HG03196 (cell line): ENCODE data around the gene SLC25A20.
"Not testable (repeated sequence)": the region's sequence is repeated elsewhere in the genome, so short reads cannot be mapped to it uniquely, and the experiment has no call there.

Experiments
- ATAC-seq: cut with Tn5 transposase; IDR thresholded peaks from one replicate; pipeline ENCODE4 v1.9.1; 2021; ENCODE audit not compliant: unreplicated experiment

Gene SLC25A20, protein sequence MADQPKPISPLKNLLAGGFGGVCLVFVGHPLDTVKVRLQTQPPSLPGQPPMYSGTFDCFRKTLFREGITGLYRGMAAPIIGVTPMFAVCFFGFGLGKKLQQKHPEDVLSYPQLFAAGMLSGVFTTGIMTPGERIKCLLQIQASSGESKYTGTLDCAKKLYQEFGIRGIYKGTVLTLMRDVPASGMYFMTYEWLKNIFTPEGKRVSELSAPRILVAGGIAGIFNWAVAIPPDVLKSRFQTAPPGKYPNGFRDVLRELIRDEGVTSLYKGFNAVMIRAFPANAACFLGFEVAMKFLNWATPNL

DNA sequence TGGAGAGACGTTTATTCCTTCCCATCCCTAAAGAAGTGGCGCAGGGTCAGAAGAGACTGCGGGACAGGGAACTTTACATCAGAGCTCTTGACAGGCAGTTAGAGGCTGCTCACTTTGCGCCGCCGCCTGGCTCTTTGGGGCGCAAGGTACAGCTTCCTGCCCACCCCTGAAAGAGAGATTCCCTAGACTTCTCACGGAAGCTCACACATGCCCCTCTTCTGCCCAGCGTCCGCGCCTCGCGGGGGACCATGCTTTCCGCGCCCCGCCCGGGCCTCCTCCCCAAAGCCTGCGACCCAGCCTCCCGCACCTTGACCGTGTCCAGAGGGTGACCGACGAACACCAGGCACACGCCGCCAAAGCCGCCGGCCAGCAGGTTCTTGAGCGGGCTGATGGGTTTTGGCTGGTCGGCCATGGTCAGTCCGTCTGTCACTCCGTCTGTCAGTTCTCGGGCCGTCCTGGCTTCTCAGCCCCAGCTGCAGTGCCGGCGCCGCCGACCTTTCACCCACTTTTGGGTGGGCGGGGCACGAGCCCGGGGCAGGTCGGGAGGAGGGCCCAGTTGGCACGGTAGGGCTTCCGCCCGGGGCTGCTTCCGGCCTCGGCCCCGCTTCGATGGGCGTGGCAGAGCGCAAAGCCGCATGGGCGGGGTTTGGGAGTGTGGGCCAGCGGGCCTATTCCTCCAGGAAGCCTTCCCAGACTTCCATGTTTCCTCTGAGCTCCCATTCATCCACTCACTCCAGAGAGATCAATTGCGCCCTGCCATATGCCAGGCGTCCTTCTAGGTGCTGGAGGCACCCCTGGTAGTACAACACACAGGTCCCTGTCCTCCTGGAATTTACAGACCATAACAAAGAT is at the start of gene SLC25A20:
Gene SLC25A20 (minus strand): TSS at position 500 of the 852 bp plus-strand sequence. CDS start 88 bp downstream, at position 412.
- ATAC-seq = peak; percentile 89

DNA sequence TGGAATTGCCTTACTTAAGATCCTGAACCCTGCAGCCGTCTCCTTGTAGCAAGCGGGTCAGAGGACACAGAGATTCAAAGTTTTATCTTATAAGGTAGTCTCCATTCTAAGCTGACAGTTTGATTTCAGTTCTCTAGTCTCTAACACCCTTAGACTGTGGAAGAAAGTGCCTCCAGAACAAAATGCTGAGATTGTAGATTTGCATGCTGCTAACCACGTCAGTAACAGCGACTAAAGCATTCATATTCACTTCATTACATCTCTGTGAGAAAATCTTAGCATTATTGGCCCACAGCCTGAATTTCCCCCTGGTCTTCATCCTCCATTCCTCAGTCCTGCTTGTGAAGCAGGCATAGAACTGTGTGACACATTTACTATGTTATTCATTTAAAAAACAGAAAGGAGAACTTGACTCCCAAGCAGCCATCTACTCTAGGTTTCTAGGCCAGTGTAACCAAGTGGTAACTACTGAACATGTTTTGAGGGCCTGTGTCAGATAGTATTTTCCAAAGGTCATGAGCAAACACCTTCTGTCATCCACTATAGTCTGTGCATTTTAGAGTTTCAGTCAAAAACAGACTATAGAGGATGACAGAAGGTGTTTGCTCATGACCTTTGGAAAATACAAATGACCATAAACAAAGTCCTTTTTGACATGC is 47.3 kb upstream of the SLC25A20 start:
- no peak for ATAC-seq

DNA sequence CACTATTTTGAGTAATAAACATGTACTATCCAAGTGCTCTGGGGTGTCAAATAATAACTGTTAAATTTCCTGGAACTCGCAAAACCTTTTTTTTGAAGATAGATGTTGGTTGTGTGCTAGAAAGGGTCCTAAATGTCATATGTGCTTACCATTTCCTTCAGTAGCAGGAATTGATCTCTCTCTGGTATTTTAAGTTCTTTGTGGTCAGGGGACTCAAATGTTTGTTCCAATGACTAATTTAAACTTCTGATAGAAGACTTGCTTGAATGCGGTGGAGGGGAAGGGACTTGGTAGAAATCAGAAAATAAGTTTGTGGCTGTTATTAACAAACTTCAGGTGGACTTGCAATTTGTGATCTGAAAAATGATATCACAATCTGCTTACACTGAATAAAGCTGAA is 46.8 kb upstream of the SLC25A20 start:
- no peak for ATAC-seq

DNA sequence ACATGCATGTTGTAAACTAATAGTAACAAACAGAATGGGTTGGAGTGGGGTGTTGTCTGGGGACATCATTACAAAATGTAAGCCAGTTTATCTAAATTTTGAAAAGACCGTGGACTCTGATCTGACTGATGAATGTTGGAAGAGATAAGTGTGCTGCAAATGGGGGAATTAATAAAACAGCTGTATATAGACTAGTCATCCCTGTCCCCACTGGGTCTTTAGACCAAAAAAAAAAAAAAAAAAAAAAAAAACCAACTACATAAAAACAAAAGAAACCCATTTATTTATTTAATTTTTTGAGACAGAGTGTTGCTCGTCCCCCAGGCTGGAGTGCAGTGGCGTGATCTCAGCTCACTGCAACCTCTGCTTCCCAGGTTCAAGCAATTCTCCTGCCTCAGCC is 40.0 kb upstream of the SLC25A20 start:
- ATAC-seq = no peak

DNA sequence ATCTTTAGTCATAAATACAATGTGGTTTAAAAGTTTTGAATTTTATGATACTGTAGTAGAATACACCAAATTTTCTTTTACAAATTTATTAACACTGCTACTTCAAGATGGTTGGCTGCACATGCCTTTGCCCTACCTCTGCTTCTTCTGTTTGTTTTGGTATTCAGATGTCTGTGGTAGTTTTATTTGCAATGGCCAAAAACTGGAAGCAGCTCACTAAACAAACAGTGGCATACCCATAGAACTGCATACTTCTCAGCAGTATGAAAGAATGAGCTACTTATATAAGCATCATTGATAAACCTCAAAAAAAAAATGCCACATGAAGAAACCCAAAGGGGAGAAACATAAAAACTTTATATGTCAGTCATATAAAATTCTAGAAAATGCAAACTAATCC is 39.5 kb upstream of the SLC25A20 start:
- ATAC-seq = no peak

DNA sequence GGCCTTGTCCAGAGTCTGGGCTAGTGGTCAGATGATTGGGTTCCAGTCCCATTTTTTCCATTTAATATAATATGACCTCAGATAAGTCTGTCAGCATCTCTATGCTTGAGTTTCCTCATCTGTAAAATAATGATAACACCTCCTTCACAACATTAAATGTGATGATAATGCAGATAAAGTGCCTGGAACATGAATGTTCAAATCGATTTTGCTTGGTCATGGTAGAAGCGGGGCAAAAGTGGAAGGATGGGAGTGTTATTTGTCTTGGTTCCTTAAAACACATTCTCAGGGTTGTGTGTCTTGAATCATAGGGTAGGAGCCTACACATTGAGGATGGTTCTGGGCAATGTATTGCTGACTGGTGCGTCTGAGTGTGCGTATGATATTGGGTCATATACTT is 36.8 kb upstream of the SLC25A20 start:
- no peak for ATAC-seq

DNA sequence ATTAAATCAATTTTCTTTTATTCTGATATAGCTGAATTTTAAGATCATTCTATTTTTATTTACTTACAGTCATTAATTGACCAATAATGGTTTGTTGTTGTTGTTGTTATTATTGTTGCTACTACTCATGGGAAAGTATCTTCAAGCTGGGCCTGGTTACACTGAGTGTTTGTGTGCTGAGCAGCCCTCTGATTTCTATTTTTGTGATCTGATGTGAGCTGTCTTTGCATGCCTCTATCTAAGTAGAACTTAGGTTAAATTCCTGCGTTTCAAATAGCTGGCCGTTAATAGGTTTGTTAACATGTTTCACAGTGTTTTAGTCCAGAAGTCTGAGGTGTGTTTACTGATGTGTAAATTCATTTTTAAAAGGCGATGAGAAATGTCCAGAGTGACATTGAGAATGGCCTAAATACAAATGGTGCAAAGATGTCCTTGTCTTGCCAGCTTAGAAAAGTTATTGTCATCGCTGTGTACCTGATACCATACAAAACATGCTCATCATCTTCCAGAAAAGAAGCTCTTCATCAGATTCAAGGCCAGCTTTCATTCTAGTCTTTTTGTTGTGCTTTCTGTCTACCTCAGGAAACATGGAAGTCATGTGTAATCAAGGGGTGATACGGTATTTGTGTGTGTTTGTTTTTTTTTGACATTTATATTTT is 35.8 kb upstream of the SLC25A20 start:
- ATAC-seq = no peak

DNA sequence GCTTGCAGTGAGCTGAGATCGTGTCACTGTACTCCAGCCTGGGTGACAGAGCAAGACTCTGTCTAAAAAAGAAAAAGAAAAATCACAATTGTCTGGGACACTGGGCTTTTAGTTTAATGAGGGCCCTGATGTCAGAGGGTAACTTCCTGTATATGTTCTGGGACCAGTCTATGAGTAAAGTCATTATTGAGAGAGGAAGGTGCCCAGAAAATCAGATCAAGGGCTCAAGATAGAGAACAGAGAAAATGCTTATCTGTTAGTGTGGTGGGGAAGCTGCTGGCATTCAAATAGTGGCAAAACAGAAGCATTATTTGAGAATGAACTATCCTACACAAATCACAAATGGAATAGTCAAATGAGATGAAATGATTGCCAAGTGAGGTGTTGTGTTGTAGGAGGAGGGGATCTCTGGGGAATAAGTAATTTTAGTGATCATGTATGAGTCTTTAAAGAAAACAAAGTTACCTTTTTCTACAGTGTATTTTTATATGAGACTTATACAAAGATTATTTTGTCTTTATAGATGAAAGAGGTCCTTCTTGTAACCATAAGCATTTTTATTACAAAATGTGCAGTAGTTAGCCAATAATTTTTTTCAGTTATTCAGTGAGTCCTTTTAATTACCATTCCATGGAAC is 33.4 kb upstream of the SLC25A20 start:
- no peak for ATAC-seq

DNA sequence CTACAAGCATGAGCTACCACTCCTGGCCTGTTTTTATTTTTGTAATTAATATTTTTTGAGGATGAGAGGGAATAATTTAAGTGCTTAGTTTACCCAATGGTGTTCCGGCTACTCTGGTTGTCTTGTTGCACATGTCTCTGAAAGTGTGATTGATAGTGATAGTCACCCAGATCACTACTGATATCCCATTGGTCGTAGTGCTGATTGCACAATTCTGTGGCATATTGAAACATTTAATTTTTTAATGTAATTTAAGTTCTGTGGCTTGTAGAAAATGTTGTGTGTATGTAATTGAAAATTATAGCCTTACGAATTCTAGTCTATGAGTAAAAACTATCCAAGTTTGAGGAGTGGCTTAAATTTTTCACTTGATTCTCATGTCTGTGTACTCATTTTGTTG is 31.9 kb upstream of the SLC25A20 start:
- ATAC-seq = no peak

DNA sequence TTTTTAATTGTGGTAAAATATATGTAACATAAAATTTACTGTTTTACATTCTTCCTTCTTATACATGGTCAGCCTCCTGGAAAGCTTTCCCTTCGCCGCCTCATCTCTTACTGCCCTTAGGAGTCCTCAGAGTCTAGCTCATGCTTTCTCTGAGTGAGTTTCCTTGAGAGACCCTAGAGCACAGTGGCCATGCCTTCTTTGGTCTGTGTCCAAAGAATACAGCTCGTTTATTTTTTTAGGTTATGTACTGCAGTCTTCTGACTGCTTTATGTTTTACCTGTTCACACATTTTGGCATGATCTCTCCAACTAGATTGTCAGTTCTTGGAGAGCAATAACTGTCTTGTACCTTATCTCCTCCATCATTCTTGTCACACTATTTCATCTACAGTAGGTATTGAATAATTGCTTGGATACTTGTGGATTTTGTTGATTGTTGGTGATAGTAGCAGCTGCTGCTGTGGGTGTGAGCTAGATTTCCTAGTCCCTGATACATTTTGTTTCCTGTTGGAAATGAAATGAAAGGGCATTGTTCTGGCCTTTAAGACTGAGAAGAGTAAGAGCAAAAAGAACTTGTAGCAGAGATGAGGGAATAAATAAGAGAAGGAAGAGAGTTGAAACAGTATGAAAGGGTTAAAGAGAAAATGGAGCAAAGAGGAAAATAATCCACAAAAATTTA is 30.8 kb upstream of the SLC25A20 start:
- no peak for ATAC-seq

DNA sequence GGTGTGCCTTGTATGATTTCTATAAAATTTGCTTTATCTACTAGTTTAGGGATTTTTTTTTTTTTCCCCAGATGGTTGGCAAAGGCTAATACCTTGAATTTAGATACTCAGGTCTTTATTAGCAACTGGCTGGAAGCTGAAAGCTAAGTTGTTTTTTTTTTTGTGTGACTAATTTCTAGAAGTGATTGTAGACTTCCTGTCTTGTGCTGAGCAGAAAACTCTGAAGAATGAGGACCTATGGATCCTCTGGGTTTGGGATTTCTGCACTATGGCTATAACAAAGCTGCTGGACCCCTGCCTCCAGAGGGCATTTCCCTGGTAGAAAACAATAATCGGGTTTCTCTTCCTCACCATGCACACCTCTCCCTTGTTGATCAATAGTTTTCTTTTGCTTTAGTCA is 30.0 kb upstream of the SLC25A20 start:
- ATAC-seq = no peak

DNA sequence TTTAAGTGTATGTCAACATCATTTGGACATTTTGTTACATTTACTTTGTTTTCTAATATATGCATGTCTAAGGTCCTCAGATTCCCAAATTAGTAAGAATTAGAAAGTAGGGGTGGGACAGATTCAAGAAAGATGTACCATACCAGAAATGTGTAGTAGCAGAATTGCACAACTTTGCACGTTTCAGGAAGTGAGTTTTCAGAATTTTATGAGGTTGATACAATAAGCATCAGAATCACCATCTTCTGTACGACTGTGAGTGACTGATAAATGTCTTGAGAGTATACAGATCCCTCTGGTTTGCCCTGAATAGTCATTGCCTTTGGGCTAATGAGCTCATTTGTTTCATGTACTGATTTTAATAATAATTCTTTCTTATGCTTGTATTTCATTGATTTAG is 29.2 kb upstream of the SLC25A20 start:
- no peak for ATAC-seq

DNA sequence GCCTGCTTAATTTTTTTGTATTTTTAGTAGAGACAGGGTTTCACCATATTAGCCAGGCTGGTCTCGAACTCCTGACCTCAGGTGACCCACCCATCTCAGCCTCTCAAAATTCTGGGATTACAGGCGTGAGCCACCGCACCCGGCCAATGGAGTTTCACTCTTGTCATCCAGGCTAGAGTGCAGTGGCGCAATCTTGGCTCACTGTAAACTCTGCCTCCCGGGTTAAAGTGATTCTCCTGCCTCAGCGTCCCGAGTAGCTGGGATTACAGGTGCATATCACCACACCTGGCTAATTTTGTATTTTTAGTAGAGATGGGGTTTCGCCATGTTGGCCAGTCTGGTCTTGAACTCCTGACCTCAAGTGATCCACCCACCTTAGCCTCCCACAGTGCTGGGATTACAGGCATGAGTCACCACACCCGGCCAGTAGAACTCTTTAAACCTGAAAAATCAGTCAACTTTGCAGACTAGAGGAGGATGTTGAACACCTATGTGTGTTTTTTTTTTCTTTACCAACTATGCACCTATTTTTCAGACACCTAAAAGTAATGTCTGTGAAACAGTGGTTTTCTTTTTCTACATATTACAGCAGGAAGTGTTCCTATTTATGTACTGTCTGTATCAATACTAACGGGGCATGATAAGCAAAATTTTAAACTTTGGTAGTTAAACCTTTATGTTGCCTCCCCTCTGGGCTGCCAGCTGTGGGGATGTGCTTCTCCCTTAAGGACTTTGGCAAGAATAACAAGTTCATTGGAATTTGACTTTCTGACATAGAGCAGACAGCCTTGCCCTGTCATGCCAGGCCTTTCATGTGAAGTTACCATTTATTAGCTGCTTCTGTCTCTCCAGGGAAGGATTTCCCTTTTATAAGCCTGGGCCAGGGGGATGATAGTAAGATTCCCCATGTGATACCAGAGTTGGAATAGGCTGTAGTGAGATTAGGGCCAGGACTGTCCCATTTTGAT is 28.0 kb upstream of the SLC25A20 start:
- no peak for ATAC-seq

DNA sequence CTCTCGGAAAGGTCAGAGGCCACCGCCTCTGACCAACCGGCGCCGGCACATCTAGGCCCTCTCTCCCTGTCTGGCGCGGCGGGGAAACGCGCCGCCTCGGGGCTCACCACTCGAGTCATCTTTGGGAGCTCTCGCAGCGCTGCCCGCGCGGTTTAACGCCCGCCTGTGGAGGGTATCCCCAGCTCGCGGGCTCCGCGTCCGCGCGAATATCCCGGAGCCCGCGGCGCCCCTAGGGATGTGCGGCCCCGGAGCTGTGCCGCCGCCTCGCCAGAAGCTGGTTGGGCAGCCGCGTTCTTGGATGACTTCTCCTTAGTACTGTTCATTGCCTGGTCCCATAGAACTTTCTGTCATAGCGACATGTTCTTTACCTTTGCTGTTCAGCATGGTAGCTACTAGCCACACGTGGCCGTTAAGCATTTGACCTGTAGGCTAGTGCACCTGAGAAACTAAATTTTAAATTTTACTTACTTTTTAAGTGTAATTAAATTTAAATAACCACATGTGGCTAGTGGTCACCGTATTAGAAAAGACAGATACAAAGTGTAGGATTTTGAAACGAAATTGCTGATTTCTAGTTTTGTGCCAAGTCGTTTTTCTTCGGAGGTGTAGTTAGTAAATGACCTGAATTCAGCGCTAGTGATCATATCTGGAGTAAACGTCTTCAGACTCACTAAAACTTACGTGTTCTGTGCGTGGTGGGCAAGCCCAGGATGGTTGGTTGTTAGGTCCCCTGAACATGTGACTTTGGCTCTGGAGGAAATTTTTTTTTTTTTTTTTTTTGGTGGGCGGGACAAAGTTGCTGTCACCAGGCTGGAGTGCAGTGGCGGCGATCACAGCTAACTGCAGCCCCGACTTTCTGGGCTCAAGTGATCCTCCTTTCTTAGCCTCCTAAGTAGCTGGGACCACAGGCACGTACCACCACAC is 20.8 kb upstream of the SLC25A20 start:
- peak; percentile 23 for ATAC-seq

DNA sequence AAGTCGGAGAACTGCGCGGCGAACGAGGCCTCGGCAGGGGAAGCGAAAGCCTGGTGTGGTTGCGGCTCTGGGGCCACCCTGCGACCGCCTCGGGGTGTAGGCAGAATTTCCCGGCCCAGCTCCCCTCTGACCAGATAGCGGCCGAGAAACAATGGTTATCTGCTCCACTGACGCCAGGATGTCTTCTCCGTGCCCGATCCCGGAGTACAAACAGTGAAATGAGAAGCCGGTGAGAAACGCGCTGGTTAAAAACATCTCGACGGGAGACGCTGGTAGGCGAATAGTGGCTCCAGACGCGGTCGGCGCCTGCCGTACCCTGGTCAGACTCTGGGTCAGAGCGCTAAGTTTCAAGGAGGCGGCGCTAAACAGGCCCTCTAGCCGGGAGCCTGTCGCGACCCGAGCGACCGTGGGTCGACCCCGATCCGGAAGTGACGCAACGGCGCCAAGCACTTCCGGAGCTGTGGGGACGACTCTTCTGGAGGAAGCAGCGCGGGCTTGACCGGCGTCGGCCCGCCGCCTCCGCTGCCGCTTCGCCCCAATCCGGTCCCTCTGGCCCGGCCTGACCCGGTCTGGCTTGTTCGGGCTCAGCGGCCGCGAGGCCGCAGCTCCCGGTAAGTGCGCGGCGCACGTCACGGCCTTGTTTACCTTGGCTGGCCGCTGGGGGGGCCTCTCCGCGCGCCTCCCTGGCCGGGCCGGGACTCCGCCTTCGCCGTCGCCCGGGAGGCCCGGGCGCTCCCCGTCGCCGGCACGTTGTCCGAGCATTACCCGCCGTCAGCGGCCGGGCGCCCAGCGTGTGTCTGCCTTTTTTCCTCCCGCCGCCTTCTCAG is 19.9 kb upstream of the SLC25A20 start, which contains the start of gene ARIH2:
Gene ARIH2 (plus strand): TSS at position 455 of the 827 bp plus-strand sequence. CDS start 8,717 bp downstream, outside the sequence.
- ATAC-seq = peak; percentile 81

DNA sequence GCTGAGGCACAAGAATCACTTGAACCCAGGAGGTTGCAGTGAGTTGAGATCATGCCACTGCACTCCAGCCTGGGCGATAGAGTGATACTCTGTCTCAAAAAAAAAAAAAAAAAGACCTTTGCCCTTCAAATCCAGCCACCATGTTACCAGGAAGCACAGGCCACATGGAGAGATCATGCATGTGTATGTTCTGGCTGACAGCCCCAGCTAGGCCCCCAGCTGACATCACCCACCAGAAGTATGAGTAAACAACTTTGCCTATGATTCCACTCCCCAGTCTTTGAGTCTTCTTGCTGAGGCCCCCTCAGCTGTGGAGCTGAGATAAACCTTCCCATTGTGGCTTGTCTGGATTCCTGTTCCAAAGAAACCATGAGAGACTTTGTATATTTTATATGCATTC is 16.6 kb upstream of the SLC25A20 start:
- ATAC-seq = no peak

DNA sequence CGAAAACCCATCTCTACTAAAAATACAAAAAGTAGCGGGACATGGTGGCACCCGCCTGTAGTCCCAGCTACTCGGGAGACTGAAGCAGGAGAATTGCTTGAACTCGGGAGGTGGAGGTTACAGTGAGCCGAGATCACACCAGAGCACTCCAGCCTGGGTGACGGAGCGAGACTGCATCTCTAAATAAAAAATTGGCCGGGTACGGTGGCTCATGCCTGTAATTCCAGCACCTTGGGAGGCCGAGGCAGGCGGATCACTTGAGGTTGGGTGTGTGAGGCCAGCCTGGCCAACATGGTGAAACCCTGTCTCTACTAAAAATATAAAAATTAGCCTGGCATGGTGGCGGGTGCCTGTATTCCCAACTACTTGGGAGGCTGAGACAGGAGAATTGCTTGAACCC is 8.3 kb upstream of the SLC25A20 start:
- not testable (repeated sequence) for ATAC-seq
